ENCODE data around the gene GNG12. TPM values are rescaled to one million over a fixed set of nuclear protein-coding genes. Genes with fewer than 3 reads are reported as not detected.

GNG12 gene
- total and polyA plus RNA-seq, 2 donors (not counting 1 experiment from before 2014, with no cell fraction given): not detected

DNA sequence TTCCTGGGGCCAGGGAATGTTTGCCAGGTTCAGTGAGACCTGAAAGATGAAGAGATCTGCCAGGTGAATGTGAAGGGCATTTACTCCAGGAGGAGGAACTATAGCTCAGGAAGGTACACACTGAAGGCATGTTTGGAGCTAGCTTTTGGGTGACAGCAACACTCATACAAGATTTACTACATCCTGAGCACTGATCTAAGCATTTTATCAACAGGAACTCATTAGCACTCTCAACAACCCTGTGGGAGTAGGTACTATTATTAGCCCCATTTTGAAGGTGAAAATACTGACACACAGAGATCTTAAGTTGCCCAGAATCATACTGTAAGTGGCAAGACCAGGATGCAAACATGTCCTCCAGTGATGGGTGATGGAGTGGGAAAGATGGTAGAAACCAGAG, 141.6 kb downstream of the GNG12 start:
- Mint-ChIP-seq H3K4me1 (peaks cover 6% of the 10 kb centered on the region), H3K27ac (no peak overlapping the region), H3K9me3 (ENCODE audit: insufficient read depth) (no peaks in the 10 kb centered on the region), H3K4me3 (no peak overlapping the region), H3K27me3 (no peaks in the 10 kb centered on the region)
- no peak for DNase-seq
- Histone ChIP-seq H3K4me2 (replicated peaks; ENCODE audit: low read depth, low read length, poor library complexity, severe bottlenecking) (no peak overlapping the region), H3K36me3 (replicated peaks in 1 of 2; ENCODE audit: control extremely low read depth in 1 of 2, control insufficient read depth in 1 of 2, extremely low read depth in 1 of 2, insufficient read depth in 2 of 2, low read length in 1 of 2) (peaks cover 0 to 7% of the 10 kb centered on the region in 2 experiments), H3K4me3 (ENCODE audit: control extremely low read depth in 1 of 5, extremely low read depth in 1 of 5, insufficient read depth in 1 of 5, low read depth in 2 of 5, low read length in 4 of 5) (no peak overlapping the region), H2AFZ (ENCODE audit: insufficient read depth, low read depth, low read length, poor library complexity, severe bottlenecking) (no peak overlapping the region), H3K27ac (ENCODE audit: low read length in 2 of 2) (no peak overlapping the region), H3K9ac (ENCODE audit: low read length) (no peak overlapping the region), H4K20me1 (ENCODE audit: control insufficient read depth, insufficient read depth, low read length, poor library complexity, severe bottlenecking) (no peaks in the 10 kb centered on the region), H3K27me3 (replicated peaks in 1 of 4; ENCODE audit: control extremely low read depth in 1 of 4, control insufficient read depth in 3 of 4, insufficient read depth in 4 of 4, low read length in 3 of 4) (no peaks in the 10 kb centered on the region), H3K79me2 (ENCODE audit: control insufficient read depth, insufficient read depth, low read length) (no peaks in the 10 kb centered on the region), H3K4me1 (ENCODE audit: control insufficient read depth in 2 of 2, insufficient read depth in 2 of 2, low read length in 2 of 2) (peaks cover 5 to 6% of the 10 kb centered on the region in 2 donors), H3K9me3 (ENCODE audit: control extremely low read depth in 1 of 3, control insufficient read depth in 2 of 3, insufficient read depth in 1 of 3, low read length in 2 of 3) (no peaks in the 10 kb centered on the region)
- intact Hi-C loops (cut with micrococcal nuclease): no loop called here
- ATAC-seq (ENCODE audit: low read depth): no peak
- TF ChIP-seq, protein P1, sequence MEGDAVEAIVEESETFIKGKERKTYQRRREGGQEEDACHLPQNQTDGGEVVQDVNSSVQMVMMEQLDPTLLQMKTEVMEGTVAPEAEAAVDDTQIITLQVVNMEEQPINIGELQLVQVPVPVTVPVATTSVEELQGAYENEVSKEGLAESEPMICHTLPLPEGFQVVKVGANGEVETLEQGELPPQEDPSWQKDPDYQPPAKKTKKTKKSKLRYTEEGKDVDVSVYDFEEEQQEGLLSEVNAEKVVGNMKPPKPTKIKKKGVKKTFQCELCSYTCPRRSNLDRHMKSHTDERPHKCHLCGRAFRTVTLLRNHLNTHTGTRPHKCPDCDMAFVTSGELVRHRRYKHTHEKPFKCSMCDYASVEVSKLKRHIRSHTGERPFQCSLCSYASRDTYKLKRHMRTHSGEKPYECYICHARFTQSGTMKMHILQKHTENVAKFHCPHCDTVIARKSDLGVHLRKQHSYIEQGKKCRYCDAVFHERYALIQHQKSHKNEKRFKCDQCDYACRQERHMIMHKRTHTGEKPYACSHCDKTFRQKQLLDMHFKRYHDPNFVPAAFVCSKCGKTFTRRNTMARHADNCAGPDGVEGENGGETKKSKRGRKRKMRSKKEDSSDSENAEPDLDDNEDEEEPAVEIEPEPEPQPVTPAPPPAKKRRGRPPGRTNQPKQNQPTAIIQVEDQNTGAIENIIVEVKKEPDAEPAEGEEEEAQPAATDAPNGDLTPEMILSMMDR (IDR thresholded peaks at IDR 0.05): no peak
- no peak for TF ChIP-seq EZH2 (IDR thresholded peaks at IDR 0.05; ENCODE audit: borderline replicate concordance, insufficient read depth, low read depth, low read length, poor library complexity, severe bottlenecking)
- ChIA-PET CTCF (interaction anchor here (1.9 kb wide), 1 partner anchor 68 kb away, joined by 5 read pairs; no protein-coding TSS in a partner anchor), POLR2A (no interaction called here)

DNA sequence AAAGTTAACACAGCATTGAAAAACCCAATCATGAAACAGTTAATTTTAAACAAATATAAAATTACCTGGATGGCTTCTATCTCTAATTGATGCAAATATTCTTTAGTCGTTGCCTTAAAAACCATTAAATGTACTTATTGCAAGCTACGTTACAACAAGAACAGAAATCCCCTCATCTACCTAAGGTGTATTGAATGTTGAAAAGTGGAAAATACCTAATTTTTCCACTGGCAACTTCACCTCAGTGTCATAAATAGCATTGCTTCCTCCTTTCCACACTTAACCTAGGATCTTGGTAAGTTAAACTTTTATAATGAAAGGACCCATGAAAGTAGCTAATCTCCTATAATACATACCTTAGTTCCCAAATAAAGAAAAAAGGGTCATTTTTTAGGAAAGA, 142.9 kb downstream of the GNG12 start:
- Mint-ChIP-seq H3K9me3 (ENCODE audit: insufficient read depth) (no peaks in the 10 kb centered on the region), H3K27ac (no peak overlapping the region), H3K27me3 (no peaks in the 10 kb centered on the region), H3K4me1 (peaks cover 9% of the 10 kb centered on the region), H3K4me3 (no peak overlapping the region)
- H3K4me2 ChIP-seq (replicated peaks; ENCODE audit: low read depth, low read length, poor library complexity, severe bottlenecking): no peak overlapping the region
- no peak for TF ChIP-seq EZH2 (IDR thresholded peaks at IDR 0.05; ENCODE audit: borderline replicate concordance, insufficient read depth, low read depth, low read length, poor library complexity, severe bottlenecking)
- TF ChIP-seq, protein P1 (IDR thresholded peaks at IDR 0.05): no peak
- ChIA-PET POLR2A (no interaction called here), CTCF (no interaction called here)
- peaks cover 0 to 7% of the 10 kb centered on the region in 2 experiments for H3K36me3 ChIP-seq (replicated peaks in 1 of 2; ENCODE audit: control extremely low read depth in 1 of 2, control insufficient read depth in 1 of 2, extremely low read depth in 1 of 2, insufficient read depth in 2 of 2, low read length in 1 of 2)
- no peaks in the 10 kb centered on the region for H4K20me1 ChIP-seq (ENCODE audit: control insufficient read depth, insufficient read depth, low read length, poor library complexity, severe bottlenecking)
- intact Hi-C loops (cut with micrococcal nuclease): no loop called here
- no peak overlapping the region for H3K4me3 ChIP-seq (ENCODE audit: control extremely low read depth in 1 of 5, extremely low read depth in 1 of 5, insufficient read depth in 1 of 5, low read depth in 2 of 5, low read length in 4 of 5)
- no peak overlapping the region for H3K9ac ChIP-seq (ENCODE audit: low read length)
- H3K27me3 ChIP-seq (replicated peaks in 1 of 4; ENCODE audit: control extremely low read depth in 1 of 4, control insufficient read depth in 3 of 4, insufficient read depth in 4 of 4, low read length in 3 of 4): no peaks in the 10 kb centered on the region
- H2AFZ ChIP-seq (ENCODE audit: insufficient read depth, low read depth, low read length, poor library complexity, severe bottlenecking): no peak overlapping the region
- H3K9me3 ChIP-seq (ENCODE audit: control extremely low read depth in 1 of 3, control insufficient read depth in 2 of 3, insufficient read depth in 1 of 3, low read length in 2 of 3): no peaks in the 10 kb centered on the region
- no peak overlapping the region for H3K27ac ChIP-seq (ENCODE audit: low read length in 2 of 2)
- no CpG with 5 or more reads among the region's 2 CpGs for WGBS (ENCODE audit: insufficient coverage)
- no peak for ATAC-seq (ENCODE audit: low read depth)
- H3K4me1 ChIP-seq (ENCODE audit: control insufficient read depth in 2 of 2, insufficient read depth in 2 of 2, low read length in 2 of 2): peaks cover 9 to 10% of the 10 kb centered on the region in 2 donors
- no peaks in the 10 kb centered on the region for H3K79me2 ChIP-seq (ENCODE audit: control insufficient read depth, insufficient read depth, low read length)
- DNase-seq: no peak
